Measurements from ENCODE around the gene MYCBP.
"Not testable (repeated sequence)": the region's sequence is repeated elsewhere in the genome, so short reads cannot be mapped to it uniquely, and the experiment has no call there.

The MYCBP gene

DNA sequence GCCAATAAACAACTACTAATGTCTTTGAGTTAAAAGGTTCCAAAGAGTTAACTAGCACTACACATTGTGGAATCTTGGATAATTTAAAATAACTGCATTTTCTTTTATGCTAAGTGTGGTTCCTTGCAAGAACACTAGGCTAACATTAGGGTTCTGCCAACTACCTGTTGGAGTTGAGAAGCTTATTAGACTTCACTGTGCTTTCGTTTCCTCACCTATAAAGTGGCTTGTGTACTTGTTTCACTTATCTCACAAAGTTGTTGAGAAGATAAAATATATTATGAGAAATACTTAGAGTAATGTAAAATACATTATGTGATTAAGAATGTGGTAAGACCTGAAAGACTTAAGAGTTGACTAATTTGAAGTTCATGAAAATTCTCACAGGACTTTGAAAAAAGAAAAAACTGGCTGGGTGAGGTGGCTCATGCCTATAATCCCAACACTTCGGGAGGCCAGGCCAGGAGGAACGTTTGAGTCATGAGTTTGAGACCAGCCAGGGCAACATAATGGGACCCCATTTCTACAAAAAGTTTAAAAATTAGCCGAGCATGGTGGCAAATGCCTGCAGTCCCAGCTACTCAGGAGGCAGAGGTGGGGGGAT, 7.9 kb downstream of the MYCBP start:
- no peak for DNase-seq

DNA sequence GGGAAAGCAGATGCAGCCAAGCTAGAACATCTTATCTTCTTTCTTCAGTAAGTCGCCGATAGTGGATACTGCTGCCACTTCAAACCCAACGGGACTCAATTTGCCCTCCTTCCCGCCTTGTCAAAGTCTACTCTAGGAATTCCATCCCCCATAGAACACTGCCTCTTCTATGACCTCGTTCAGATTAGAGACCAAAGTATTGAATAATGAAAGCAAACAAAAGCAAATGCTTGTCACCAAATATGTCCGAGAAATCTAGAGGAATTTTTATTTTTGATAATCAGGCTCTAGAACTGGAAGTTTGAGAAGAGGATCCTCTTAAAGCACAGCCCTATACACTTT, 12.7 kb downstream of the MYCBP start:
- no peak for DNase-seq

DNA sequence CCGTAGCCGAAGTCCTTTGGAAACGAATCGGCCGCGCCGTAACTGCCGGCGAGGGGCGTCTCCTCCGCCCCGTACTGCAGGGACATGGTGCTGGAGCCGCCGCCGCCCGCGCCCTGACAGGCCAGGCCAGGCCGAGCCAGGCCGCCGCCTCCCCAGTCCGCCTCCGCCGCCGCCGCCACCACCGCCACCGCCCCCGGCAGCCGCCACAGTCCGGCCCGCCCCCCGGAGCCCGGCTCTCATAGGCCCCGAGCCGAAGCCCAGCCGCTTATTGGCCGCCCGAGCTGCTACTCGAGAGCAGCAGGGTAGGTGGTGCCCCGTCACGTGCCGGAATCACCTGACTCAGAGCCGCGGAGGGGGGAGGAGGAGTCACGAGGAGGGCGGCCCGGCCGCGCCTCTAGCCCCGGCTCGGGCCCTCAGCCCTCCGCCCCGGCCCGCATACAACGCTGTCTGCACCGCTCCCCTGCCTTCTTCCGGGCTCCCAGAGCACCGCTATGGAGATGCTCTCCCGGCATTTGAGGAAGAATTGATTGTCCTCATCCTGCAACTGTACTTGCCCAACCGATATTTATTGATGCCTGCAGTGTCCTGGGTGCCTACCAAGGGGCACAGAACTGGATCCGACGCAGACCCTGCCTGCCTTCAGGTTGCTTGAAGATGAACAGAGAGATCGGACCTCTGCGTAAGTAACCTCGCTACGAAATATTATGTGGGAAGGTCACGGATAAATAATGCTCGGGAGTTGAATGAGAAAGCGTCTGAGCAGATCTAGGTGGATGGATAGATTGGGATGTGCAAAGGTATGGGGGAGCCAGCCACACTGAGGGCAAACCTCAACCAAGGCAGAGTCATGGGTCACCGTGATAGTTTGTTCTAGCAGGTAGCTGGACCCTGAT, 13.3 kb downstream of the MYCBP start, which contains the start of gene RRAGC:
RRAGC (minus strand) TSS at position 212 of the 893 bp plus-strand sequence; CDS start at position 86, 126 bp downstream.
- peak; percentile 89 for DNase-seq

DNA sequence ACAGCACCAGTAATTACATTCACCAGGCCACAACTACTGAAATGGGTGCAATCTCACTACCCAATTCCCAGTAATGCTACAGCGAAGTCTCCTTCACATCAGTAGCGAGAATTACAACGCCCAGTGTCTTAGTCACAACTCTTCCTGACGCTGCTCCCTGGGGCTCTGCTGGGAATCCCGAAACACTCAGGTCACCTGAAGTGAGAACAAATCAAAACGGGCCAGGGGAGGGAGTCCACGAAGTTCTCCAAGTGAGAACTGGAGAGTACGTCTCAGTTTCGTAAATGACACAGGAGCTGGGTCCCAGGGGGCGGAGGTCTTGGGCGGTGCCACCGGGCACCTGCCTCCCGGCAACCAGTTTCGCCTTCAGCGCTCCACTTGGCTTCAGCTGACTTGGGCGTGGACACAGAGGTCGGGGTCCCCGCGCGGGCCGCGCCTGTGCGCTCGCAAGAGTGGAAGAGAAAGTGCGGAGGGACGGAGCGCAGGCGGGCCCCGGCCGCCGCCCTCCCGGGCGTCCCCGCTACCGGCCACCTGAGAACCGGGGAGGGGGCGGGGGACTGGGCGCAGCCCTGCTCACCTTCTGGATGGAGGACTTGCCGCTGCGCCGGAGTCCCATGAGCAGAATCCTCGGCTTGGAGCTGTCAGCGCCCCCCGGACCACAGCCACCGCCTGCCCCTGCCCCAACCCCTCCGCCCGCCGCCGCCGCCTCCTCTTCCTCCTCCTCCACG, 14.2 kb downstream of the MYCBP start:
- DNase-seq: no peak

DNA sequence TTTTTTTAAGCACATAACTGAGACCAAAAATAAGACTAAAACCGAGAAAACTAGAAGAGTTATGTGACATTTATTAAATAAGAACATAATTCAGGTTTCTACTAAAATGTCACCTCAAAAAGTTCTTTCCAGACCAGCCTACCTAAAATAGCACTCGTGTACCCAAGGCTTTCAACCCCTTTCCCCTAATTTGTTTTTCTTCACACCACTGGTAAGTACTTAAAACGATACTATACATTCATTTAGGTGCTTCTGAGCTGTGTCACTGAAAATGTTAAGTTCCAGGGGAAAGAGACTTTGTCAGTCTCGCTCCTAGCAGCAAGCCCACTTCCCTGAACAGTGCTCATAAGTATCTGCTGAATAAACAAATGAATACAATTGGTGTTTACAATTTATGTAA, 20.4 kb downstream of the MYCBP start:
- no peak for DNase-seq

DNA sequence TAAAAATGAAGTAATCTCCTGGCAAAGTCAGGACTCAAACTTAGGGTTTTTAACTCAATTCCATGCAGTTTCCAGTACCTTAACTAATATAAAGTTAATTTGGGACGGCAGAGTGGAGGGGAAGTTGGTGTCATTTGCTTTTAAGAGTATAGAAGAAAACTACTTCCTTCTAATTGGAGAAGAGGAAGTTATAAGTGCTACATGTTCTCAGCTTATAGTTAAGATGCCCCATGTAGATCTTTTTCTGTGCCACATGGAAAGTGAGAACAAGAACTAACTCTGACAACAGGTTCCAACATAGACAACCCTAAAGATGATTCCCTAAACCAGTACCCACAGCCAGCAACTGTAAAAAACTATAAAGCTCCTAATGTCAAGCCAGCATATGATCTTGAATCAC, 25.1 kb downstream of the MYCBP start:
- peak; percentile 75 for DNase-seq

DNA sequence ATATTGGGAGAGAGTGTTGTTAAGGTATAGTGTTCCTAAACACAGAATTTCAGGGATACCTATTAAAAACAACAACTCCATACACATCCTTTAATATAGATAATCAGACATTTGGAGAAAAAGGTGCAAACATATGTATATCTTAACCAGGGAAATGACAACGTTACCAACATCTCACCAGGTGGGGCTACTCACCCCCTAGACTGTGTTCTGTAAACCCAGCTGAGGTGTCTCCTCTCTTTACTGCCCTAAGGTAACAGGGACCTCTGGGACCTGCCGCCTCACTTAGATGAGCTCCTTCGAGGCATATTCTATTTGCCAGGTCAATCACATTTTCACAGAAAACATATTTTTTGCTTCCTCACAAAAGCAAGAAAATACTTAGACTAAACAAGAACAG, 26.9 kb downstream of the MYCBP start:
- DNase-seq: no peak

DNA sequence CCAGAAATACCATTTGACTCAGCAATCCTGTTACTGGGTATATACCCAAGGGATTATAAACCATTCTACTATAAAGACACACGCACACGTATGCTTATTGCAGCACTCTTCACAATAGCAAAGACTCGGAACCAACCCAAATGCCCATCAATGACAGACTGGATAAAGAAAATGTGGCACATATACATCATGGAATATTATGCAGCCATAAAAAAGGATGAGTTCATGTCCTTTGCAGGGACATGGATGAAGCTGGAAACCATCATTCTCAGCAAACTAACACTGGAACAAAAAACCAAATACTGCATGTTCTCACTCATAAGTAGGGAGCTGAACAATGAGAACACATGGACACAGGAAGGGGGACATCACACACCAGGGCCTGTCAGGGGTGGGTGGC, 28.1 kb downstream of the MYCBP start:
- DNase-seq: not testable (repeated sequence)

DNA sequence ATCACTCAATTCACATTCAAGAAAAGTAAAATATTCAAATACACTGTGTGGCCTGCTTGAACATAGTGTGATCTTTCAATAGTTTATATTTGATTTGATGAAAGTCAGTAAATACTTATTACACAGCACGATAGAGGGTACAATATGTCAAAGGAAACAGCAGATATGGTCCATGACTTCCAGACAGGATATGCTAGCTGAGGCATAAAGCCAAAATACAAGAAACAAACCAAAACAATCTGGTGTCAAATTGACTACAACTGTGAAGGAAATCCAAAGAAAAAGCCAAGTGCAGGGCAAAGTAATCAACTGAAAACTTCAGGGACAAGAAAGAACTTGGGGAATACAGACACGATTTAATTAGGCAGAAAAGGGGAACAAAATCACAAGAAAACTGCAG, 32.9 kb downstream of the MYCBP start:
- DNase-seq: no peak

DNA sequence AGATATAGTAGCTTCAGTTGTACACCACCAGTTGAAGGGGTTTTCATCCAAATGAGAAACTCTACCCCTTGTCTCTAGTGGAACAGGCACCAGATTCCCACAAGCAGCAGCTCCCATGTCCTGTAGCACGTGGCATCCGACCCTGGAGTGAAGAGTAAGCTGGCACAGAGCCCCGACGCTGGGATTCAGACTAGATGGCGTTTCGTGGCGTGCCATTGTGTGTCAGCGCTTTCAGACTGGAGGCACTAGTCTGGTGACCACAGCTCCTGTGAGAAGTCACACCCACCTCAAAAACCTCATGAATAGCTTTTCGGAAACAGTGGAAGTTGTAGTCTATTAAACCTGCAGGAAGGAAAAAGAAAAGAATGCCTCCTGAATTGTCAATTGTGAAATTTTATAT, 33.8 kb downstream of the MYCBP start:
- no peak for DNase-seq

DNA sequence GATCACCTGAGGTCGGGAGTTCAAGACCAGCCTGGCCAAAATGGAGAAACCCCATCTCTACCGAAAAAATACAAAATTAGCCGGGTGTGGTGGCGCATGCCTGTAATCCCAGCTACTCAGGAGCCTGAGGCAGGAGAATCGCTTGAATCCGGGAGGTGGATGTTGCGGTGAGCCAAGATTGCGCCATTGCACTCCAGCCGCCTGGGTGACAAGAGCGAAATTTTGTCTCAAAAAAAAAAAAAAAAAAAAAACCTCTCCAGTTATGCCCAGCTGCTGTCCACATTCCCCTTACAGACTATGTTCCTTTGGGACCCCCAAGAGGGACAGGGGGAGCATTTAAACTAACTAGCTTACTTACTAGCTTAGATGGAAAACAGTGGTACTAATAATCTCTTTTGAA, 36.8 kb downstream of the MYCBP start:
- not testable (repeated sequence) for DNase-seq

DNA sequence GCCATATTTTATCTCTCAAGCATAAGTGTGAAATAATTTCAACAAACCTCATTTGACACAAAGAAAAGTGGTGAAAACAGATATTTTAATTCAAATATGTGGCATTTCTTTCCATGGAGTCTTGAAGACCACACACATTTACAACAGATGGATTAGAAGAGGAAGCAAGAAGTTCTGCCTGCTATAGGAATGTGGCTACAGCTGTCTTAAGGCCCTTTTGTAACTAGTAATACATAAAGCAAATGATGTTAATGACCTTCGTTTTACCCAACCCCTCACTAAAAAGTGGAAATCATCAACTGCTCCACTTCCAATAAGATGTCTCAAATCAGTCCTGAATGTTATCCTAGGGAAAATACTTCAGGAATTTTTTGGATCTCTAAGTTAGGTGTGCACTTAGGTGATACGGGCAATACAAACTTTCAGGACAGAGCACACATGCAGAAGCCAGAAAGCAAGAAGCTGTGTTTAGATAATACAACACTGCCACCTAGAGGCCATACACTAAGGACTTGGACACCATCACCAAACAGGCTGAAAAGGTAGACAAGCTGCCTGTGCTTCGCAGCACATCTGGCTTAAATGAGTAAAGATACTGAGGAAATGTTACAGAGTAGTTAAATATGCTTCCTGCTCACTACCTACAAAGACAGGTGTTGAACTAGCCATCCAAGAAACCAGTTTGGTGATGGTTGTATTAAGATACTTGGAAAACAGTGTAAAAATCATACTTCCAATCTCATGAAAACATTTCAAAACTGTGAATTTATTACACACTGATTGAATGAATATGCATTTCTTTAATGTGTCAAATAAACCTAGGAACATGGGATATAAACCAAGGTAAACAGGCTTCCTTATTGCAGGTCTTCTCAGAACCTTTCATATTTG, 38.0 kb downstream of the MYCBP start:
- DNase-seq: peak; percentile 80

DNA sequence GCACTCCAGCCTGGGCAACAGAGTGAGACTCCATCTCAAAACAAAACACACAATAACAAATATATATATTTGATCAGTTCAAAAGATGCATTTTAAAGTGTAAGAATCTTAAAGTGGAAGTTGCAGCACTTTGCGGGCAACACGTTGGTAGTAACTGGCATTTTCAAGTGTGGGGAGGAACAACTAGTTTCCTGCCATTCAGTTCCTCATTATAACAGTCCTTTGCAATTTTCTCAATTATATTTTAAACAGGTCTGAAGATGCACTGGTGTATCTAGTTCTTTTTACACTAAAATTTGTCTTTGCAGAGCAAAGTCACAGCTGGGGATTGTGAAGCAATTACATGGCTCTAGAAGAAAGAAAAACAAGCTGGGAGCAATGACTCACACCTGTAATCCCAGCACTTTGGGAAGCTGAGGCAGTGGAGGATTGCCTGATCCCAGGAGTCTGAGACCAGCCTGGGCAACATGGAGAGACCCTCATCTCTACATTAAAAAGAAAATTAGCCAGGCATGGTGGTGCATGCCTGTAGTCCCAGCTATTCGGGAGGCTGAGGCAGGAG, 38.8 kb downstream of the MYCBP start:
- DNase-seq: peak; percentile 67

DNA sequence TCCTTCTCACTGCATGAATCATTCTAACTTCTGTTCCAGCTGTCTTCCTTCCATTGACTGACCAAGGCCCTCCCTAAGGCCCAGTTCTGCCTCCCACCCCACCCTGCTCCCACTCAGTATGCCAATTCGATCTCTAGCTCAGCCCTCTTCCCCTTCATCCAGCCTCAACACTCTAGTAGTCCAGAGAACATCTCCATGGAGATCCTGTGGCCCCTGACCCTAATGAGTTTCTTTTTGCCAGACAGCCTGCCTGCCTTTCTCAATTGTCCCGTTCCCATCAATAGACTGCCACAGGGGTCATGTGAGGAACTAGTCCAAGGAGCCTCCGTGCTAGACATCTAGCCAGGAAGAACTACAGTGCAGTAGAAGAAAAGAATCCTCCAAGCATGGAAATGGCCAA, 40.0 kb downstream of the MYCBP start:
- no peak for DNase-seq

DNA sequence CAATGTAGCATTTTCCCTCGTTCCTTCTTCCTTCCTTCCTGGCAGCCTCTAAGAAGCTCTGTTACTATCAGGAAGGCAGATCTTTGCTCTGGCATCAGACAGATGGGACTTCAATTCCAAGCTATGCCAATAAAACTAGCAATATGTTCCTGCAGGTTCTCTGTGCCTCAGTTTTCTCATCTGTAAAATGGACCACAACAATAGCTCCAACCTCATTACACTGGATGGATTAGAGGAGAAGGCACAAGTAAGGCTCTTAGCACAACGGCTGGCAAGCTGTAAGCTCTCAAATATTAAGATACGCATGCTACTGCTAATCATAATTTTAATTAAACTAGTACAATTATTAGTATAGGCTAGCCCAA, 40.8 kb downstream of the MYCBP start:
- DNase-seq: no peak

DNA sequence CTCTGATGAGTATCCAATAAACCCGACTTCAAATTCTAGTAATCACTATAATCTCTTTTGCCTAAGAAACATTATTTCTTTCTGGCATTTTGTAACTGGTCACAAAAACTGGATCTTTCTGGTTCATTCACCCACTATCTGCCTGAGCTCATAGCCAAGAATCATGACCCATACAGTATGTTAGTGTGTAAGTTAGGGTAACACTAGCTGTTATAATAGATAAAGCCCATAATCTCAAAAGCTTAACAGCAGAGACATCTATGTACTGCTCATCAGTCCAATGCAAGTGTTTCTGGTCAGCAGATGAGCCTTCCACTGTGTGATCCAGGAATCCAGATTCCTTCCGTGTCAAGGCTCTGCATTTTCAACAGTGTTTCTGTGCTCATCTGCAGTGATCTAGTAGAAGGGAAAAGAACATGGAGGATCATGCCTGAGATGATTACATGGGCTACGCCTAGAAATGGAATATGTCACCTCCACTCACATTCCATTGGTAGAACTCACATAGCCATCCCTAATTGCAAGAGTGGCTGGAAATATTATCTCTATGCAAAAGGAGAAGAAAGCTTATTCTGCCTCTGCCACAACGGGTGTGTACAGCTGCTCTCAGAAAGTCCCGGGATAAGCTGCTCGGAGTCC, 41.3 kb downstream of the MYCBP start:
- no peak for DNase-seq

DNA sequence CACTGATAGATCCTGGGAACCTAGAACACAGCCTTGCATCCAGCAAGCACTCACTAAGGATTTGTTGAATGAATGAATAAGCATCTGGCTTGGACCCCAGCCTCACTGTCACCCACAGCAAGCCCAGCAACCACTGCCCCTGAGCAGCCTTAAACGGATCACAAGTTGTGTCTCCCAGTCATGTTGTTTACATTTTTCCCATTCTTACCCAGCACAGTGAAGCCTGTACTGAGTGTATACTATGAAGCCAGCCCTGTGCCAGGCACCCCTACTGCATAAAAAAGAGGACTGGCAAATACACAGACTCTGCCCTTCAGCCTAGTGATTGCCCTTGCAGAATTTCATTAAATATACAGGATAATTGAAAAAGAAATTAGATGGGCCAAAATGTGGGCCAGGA, 43.8 kb downstream of the MYCBP start:
- no peak for DNase-seq

DNA sequence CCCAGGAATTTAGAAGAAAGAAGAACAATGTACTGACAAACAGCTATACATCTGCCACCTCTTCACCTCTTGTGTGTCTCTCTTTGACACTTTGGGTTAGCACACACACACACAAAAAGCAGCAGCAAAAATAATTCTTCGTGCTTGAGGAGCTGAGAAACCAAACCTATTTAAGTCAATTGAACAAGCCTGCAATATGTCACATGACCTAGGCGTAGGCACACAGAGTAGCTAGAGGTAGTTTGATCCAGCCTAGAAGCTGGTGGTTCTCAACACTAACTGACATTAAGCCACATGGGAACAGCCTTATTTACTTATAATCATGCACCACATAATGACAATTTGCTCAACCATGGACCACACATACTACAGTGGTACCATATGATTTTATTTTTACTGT, 45.8 kb downstream of the MYCBP start:
- DNase-seq: no peak

DNA sequence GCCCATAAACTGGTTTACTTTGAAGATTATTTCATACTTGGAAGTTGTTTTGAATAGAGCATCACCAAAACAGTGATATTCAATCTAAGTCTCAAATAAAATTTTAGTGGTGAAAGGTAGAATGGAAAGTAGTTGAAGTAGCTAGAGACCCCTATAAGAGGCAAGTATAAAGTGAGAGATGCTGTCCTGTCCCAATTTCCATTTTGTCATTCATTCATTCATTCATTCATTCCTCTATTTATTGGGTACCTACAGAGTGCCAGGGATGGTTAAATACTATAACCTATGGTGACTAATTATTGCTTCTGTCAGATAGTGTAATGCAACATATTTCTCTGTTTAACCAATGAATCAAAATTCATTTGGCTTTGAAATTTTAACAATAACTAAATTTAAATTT, 46.3 kb downstream of the MYCBP start:
- DNase-seq: no peak

DNA sequence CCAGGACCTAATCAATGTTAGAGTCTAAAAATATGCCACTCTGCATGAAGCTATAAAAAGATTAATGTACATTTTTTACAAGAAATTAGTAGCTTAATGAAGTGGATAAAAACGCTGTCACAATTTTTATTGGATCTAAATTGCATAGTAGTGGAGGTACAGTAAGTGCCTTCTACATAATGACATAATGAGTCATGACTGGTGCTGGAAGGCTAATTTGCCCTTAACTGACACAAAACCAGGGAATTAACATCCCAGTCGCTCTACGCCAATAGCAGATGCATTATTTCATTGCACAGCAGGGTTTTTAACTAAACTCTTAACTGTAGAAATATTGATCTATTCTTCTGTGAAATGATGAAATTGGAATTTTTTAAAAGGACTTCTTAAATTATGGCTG, 46.9 kb downstream of the MYCBP start:
- no peak for DNase-seq

DNA sequence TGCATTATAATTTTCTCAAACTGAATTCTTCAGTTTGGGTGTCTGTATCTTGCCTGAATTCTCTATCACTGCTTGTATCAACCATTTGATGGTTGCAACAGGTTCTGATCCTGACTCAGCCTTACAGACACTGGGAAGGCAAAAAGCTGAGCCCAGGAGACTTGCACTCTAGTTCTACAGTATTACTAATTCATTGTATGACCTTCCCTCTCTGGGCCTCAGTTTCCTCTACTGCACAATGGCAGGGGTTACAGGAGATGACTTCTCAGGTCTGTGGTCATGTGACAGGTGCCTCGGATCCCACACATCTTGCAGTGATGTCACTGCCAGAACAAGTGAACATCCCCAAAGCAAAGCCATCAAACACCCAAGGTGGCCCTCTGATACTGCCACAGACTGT, 52.3 kb downstream of the MYCBP start:
- no peak for DNase-seq

DNA sequence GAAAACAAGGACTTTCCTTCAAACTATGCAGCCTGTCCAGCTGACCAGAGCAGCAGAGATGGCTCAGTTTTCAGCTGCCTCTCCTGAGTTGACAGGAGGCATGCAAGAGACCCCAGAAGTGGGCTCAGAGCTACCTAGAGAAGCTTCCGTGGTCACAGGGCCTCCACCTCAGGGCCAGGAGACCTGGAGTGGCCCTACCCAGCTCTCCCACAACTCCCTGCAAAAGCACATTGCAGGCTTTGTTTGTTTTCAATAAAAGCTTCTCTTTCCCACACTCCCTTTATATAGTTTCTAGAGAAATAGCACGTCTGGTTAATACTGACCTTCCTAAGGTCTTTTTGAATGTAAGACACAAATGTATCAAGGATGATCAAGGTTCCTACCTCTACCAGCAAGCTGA, 53.6 kb downstream of the MYCBP start:
- no peak for DNase-seq
